Activated naive CD4-positive, alpha-beta T cell treated with anti-CD3 and anti-CD28 coated beads for 36 hours (primary cell): ENCODE results near the gene ZNF609. TPM values are rescaled to one million over a fixed set of nuclear protein-coding genes. Genes with fewer than 3 reads are reported as not detected.
"Not testable (repeated sequence)": the region's sequence is repeated elsewhere in the genome, so short reads cannot be mapped to it uniquely, and the experiment has no call there.

Source experiments
- CTCF ChIA-PET: fragments of 350-600 bp; sonication (Branson Sonifier 250); formaldehyde crosslinking; loops from one replicate; lab custom pipeline; 2021; ENCODE audit warnings: antibody characterized with exemption; lab: Charles Lee
- DNase-seq: peaks from one replicate; pipeline ENCODE4 v3.0.0-alpha.2; 2020
- H3K27ac Mint-ChIP-seq: one replicate; pipeline ENCODE4 v1.8.0; 2021; ENCODE audit warnings: mild to moderate bottlenecking, mixed read lengths
- H3K27me3 Mint-ChIP-seq: one replicate; pipeline ENCODE4 v1.8.0; 2021; ENCODE audit warnings: low read depth, mixed read lengths
- H3K36me3 Mint-ChIP-seq: one replicate; pipeline ENCODE4 v1.8.0; 2021; ENCODE audit warnings: low read depth, mixed read lengths
- H3K4me1 Mint-ChIP-seq: one replicate; pipeline ENCODE4 v1.8.0; 2021; ENCODE audit warnings: low read depth, mixed read lengths
- H3K4me3 Mint-ChIP-seq: one replicate; pipeline ENCODE4 v1.8.0; 2021; ENCODE audit warnings: mild to moderate bottlenecking, moderate library complexity, mixed read lengths
- H3K9me3 Mint-ChIP-seq: one replicate; pipeline ENCODE4 v1.8.0; 2021; ENCODE audit warnings: mixed read lengths
- intact Hi-C: fragments of 100-400 bp; cut with micrococcal nuclease; formaldehyde crosslinking; loops from one replicate; pipeline ENCODE4 v1.15.1; 2023
- total RNA-seq, 2 experiments: library from RNA; stranded (reverse); gene quantifications; one replicate each; pipeline ENCODE4 v1.2.3, GENCODE V29; 2021

ZNF609 gene
- total RNA-seq, 2 experiments from 2014 or later = 39.5 to 40.4 TPM

DNA sequence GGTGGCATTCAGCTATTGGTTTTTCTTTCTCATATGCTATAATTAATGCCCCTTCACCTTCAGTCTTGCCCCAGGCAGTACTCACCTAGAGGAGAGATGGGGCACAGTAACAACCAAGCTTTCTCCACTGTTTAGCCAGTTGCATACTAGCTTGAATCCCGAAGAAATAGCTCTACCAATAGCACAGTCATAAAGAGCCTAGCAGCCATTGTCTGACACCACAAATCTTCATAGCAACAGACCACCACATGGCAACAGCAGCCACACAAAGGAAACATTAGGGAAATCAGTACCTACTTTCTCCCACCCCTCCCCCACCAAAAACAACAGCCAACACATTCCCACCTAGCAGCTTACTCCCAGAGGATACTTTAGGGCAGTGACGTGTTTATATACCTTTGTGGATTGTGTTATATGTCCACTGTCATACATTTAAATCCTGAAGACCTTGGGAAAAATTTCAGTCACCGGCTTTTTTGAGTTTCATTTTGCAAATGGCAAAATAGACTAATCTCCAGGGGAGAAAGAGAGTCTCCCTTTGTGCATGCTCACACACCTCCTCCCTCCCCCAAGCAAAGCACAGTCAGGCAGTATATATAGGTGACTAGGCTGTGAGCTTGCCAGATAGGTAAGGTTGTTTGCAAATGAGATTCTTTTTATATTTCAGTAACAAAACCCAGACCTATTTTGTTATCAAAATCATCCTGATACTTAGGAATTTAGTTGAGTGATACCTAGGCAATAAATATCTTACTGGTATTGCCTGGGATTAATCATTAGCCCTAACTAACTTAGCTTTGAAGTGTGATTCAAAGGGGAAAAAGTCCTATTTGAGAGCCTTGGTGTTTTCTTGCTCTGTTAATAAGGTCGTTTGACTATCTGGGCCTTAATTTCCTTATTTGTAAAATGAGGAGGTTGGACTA is 174.5 kb downstream of the ZNF609 start:
- DNase-seq = peak; percentile 60
- CTCF ChIA-PET = interaction anchor here (0.9 to 2.3 kb wide), 5 partner anchors 9 to 39 kb away, joined by 3 to 6 read pairs (median 4); no protein-coding TSS in a partner anchor
- intact Hi-C loops = loop anchor here (1.0 to 2.0 kb wide), 2 partner anchors 12 to 16 kb away; no protein-coding TSS in a partner anchor
- Mint-ChIP-seq H3K36me3 (peaks cover 12% of the 10 kb centered on the region), H3K27ac (peak overlapping the region; percentile 54), H3K4me1 (peaks cover 60% of the 10 kb centered on the region), H3K4me3 (peak overlapping the region; percentile 3), H3K27me3 (no peaks in the 10 kb centered on the region), H3K9me3 (peaks cover 10% of the 10 kb centered on the region)

- Mint-ChIP-seq H3K4me3 (no peak overlapping the region), H3K9me3 (peaks cover 10% of the 10 kb centered on the region), H3K27ac (no peak overlapping the region), H3K4me1 (peaks cover 60% of the 10 kb centered on the region), H3K27me3 (no peaks in the 10 kb centered on the region), H3K36me3 (peaks cover 15% of the 10 kb centered on the region)
- CTCF ChIA-PET = interaction anchor here (0.5 to 2.3 kb wide), 7 partner anchors 8 to 80 kb away, joined by 3 to 6 read pairs (median 4); no protein-coding TSS in a partner anchor
- DNase-seq = no peak
- intact Hi-C loops = loop anchor here (2.0 kb wide), 1 partner anchor 15 kb away; no protein-coding TSS in a partner anchor
Measured at GRCh38 chr15:64635499-64636495, 175.4 kb downstream of the ZNF609 start.

- CTCF ChIA-PET = interaction anchor here (1.1 to 1.6 kb wide), 2 partner anchors 15 to 17 kb away, joined by 3 read pairs; no protein-coding TSS in a partner anchor
- Mint-ChIP-seq H3K4me3 (no peak overlapping the region), H3K9me3 (peaks cover 10% of the 10 kb centered on the region), H3K36me3 (peaks cover 16% of the 10 kb centered on the region), H3K27me3 (no peaks in the 10 kb centered on the region), H3K4me1 (peaks cover 60% of the 10 kb centered on the region), H3K27ac (no peak overlapping the region)
- no peak for DNase-seq
- intact Hi-C loops = no loop called here
Measured at GRCh38 chr15:64636556-64636955, 176.2 kb downstream of the ZNF609 start.

GRCh38 chr15:64637412-64637811 is 177.0 kb downstream of the ZNF609 start:
- Mint-ChIP-seq H3K4me3 (no peak overlapping the region), H3K36me3 (peaks cover 16% of the 10 kb centered on the region), H3K9me3 (peaks cover 10% of the 10 kb centered on the region), H3K4me1 (peaks cover 64% of the 10 kb centered on the region), H3K27ac (no peak overlapping the region), H3K27me3 (no peaks in the 10 kb centered on the region)
- no peak for DNase-seq
- CTCF ChIA-PET = no interaction called here
- intact Hi-C loops = no loop called here

- H3K27ac Mint-ChIP-seq, intact Hi-C loops: not testable (repeated sequence)
- peaks cover 50% of the 10 kb centered on the region for H3K4me1 Mint-ChIP-seq
Measured at GRCh38 chr15:64639744-64640143, 179.4 kb downstream of the ZNF609 start.

GRCh38 chr15:64640146-64640871 is 179.9 kb downstream of the ZNF609 start:
- CTCF ChIA-PET = no interaction called here
- H3K4me1 Mint-ChIP-seq = peaks cover 45% of the 10 kb centered on the region
- intact Hi-C loops = no loop called here
- no peak overlapping the region for H3K27ac Mint-ChIP-seq
- H3K36me3 Mint-ChIP-seq = peaks cover 16% of the 10 kb centered on the region
- no peaks in the 10 kb centered on the region for H3K27me3 Mint-ChIP-seq
- peaks cover 10% of the 10 kb centered on the region for H3K9me3 Mint-ChIP-seq
- DNase-seq = no peak
- H3K4me3 Mint-ChIP-seq = no peak overlapping the region

More at GRCh38 chr15:64639744-64640143, 179.4 kb downstream of the ZNF609 start:
- CTCF ChIA-PET, H3K27me3 Mint-ChIP-seq, DNase-seq, H3K4me3 Mint-ChIP-seq, H3K9me3 Mint-ChIP-seq: not testable (repeated sequence)
- peaks cover 16% of the 10 kb centered on the region for H3K36me3 Mint-ChIP-seq

- no peak for DNase-seq
- Mint-ChIP-seq H3K4me3 (no peak overlapping the region), H3K9me3 (peaks cover 4% of the 10 kb centered on the region), H3K36me3 (peaks cover 8% of the 10 kb centered on the region), H3K27me3 (no peaks in the 10 kb centered on the region), H3K27ac (no peak overlapping the region), H3K4me1 (peaks cover 37% of the 10 kb centered on the region)
- intact Hi-C loops = no loop called here
- CTCF ChIA-PET = no interaction called here
Measured at GRCh38 chr15:64642875-64643274, 182.5 kb downstream of the ZNF609 start.

GRCh38 chr15:64643685-64644084 is 183.3 kb downstream of the ZNF609 start:
- Mint-ChIP-seq H3K27me3 (no peaks in the 10 kb centered on the region), H3K27ac (no peak overlapping the region), H3K4me1 (peaks cover 38% of the 10 kb centered on the region), H3K4me3 (no peak overlapping the region), H3K36me3 (peaks cover 4% of the 10 kb centered on the region), H3K9me3 (no peaks in the 10 kb centered on the region)
- intact Hi-C loops = no loop called here
- DNase-seq = no peak
- CTCF ChIA-PET = interaction anchor here (0.6 to 2.1 kb wide), 3 partner anchors 8 to 217 kb away, joined by 4 to 10 read pairs (median 6); no protein-coding TSS in a partner anchor

DNA sequence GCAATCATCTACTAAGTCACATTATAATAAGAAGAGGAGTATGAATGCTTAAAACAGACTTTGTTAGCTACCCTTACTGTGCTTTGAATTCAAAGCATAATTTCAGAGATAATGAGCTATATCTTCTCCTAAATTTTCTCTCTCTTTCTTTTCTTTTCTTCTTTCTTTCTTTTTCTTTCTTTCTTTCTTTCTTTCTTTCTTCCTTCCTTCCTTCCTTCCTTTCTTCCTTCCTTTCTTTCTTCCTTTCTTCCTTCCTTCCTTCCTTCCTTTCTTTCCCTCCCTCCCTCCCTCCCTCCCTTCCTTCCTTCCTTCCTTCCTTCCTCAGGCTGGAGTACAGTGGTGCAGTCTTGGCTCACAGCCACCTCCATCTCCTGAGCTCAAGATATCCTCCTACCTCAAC is 184.4 kb downstream of the ZNF609 start:
- H3K9me3 Mint-ChIP-seq, intact Hi-C loops, H3K27ac Mint-ChIP-seq, DNase-seq, H3K27me3 Mint-ChIP-seq, H3K36me3 Mint-ChIP-seq, H3K4me3 Mint-ChIP-seq: not testable (repeated sequence)
- CTCF ChIA-PET = interaction anchor here (1.7 to 2.1 kb wide), 2 partner anchors 9 kb away, joined by 6 to 10 read pairs; no protein-coding TSS in a partner anchor
- peaks cover 37% of the 10 kb centered on the region for H3K4me1 Mint-ChIP-seq

GRCh38 chr15:64645995-64646394 is 185.6 kb downstream of the ZNF609 start:
- H3K27ac Mint-ChIP-seq = no peak overlapping the region
- CTCF ChIA-PET = interaction anchor here (1.1 kb wide), 1 partner anchor 11 kb away, joined by 3 read pairs; no protein-coding TSS in a partner anchor
- intact Hi-C loops = no loop called here

DNA sequence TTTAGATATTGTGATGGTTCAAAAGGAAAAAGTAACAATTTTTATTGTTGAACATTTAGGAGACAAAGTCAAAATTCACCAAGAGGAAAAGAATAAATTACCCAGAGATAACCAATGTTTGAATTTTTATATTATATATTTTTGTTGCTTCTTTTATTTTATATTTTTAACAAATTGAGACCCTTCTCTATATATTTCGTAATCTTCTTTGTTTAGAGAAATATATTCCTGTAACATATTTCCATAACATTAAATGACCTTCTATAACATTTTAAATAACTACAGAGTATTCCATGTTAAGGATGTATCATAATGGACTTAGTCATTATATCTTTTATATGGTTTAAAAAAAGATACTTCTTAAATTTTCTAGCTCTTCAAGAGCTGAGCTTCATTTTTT is 187.0 kb downstream of the ZNF609 start:
- intact Hi-C loops = no loop called here
- Mint-ChIP-seq H3K4me3 (no peak overlapping the region), H3K9me3 (no peaks in the 10 kb centered on the region), H3K27ac (no peak overlapping the region), H3K27me3 (no peaks in the 10 kb centered on the region), H3K36me3 (no peaks in the 10 kb centered on the region), H3K4me1 (peaks cover 39% of the 10 kb centered on the region)
- CTCF ChIA-PET = interaction anchor here (1.4 to 1.5 kb wide), 2 partner anchors 12 to 14 kb away, joined by 3 to 6 read pairs; no protein-coding TSS in a partner anchor
- no peak for DNase-seq

More at GRCh38 chr15:64645995-64646394, 185.6 kb downstream of the ZNF609 start:
- DNase-seq = no peak
- Mint-ChIP-seq H3K27me3 (no peaks in the 10 kb centered on the region), H3K36me3 (peaks cover 2% of the 10 kb centered on the region), H3K4me1 (peaks cover 33% of the 10 kb centered on the region), H3K9me3 (no peaks in the 10 kb centered on the region), H3K4me3 (no peak overlapping the region)
